ENCODE results near the gene RAX.

The RAX gene

GRCh38 chr18:59220784-59221765 lies 52.2 kb downstream of the RAX start:
- H3K36me3 ChIP-seq (replicated peaks) = no peaks in the 10 kb centered on the region
- no peak for DNase-seq (ENCODE audit: low spot score in 2 of 2)
- in situ Hi-C loops (cut with MboI; ENCODE audit: low sequenced_read_pairs) = no loop called here
- H3K4me1 ChIP-seq = no peaks in the 10 kb centered on the region
- H3K4me3 ChIP-seq = no peak overlapping the region
- H3K9me3 ChIP-seq = no peaks in the 10 kb centered on the region
- H3K27me3 ChIP-seq (ENCODE audit: low read depth) = peaks cover 54% of the 10 kb centered on the region

GRCh38 chr18:59220164-59220783 lies 53.0 kb downstream of the RAX start:
- in situ Hi-C loops (cut with MboI; ENCODE audit: low sequenced_read_pairs) = no loop called here

GRCh38 chr18:59219672-59220163 lies 53.5 kb downstream of the RAX start, which contains the start of gene GRP:
TSS of gene GRP (plus strand) at chr18:59220158. CDS start at chr18:59220266, 108 bp downstream.
- H3K27me3 ChIP-seq (ENCODE audit: low read depth) = peaks cover 52% of the 10 kb centered on the region
- H3K4me1 ChIP-seq = no peaks in the 10 kb centered on the region
- H3K36me3 ChIP-seq (replicated peaks) = no peaks in the 10 kb centered on the region
- no peak within 1 kb of the TSS for H3K4me3 ChIP-seq
- in situ Hi-C loops (cut with MboI; ENCODE audit: low sequenced_read_pairs) = no loop called here
- DNase-seq (ENCODE audit: low spot score in 2 of 2) = no peak
- H3K9me3 ChIP-seq = no peaks in the 10 kb centered on the region

More at GRCh38 chr18:59220164-59220783, 53.0 kb downstream of the RAX start:
- H3K36me3 ChIP-seq (replicated peaks) = no peaks in the 10 kb centered on the region
- H3K4me3 ChIP-seq = no peak overlapping the region
- H3K9me3 ChIP-seq = no peaks in the 10 kb centered on the region
- DNase-seq (ENCODE audit: low spot score in 2 of 2) = no peak
- H3K4me1 ChIP-seq = no peaks in the 10 kb centered on the region
- peaks cover 52% of the 10 kb centered on the region for H3K27me3 ChIP-seq (ENCODE audit: low read depth)

GRCh38 chr18:59218018-59218417 lies 55.2 kb downstream of the RAX start:
- peaks cover 41% of the 10 kb centered on the region for H3K27me3 ChIP-seq (ENCODE audit: low read depth)
- no peaks in the 10 kb centered on the region for H3K9me3 ChIP-seq
- DNase-seq (ENCODE audit: low spot score in 2 of 2) = no peak
- in situ Hi-C loops (cut with MboI; ENCODE audit: low sequenced_read_pairs) = no loop called here
- no peaks in the 10 kb centered on the region for H3K36me3 ChIP-seq (replicated peaks)
- no peak overlapping the region for H3K4me3 ChIP-seq
- no peaks in the 10 kb centered on the region for H3K4me1 ChIP-seq
